ENCODE results near the gene STX5.
"Not testable (repeated sequence)": the region's sequence is repeated elsewhere in the genome, so short reads cannot be mapped to it uniquely, and the experiment has no call there.

Gene STX5

GRCh38 chr11:62854825-62855570, 23.1 kb upstream of the STX5 start:
- DNase-seq (ENCODE audit: low spot score) (no peak), FAIRE-seq (no peak)

GRCh38 chr11:62854013-62854824, 22.4 kb upstream of the STX5 start:
- FAIRE-seq (no peak), DNase-seq (ENCODE audit: low spot score) (no peak)

GRCh38 chr11:62853279-62853965, 21.6 kb upstream of the STX5 start:
- no peak for DNase-seq (ENCODE audit: low spot score)
- no peak for FAIRE-seq

GRCh38 chr11:62852523-62853188, 20.8 kb upstream of the STX5 start:
- FAIRE-seq, result no peak

GRCh38 chr11:62851807-62852522, 20.1 kb upstream of the STX5 start:
- FAIRE-seq, result no peak

More at GRCh38 chr11:62852523-62853188, 20.8 kb upstream of the STX5 start:
- no peak for DNase-seq (ENCODE audit: low spot score)

GRCh38 chr11:62850911-62851806, 19.3 kb upstream of the STX5 start:
- DNase-seq (ENCODE audit: low spot score) (no peak), FAIRE-seq (no peak)

More at GRCh38 chr11:62851807-62852522, 20.1 kb upstream of the STX5 start:
- no peak for DNase-seq (ENCODE audit: low spot score)

- DNase-seq (ENCODE audit: low spot score) (no peak), FAIRE-seq (no peak)
Measured at GRCh38 chr11:62847767-62848314, 16.0 kb upstream of the STX5 start.

GRCh38 chr11:62846177-62846576, 14.3 kb upstream of the STX5 start:
- FAIRE-seq, result no peak

GRCh38 chr11:62844154-62844553, 12.3 kb upstream of the STX5 start:
- no peak for FAIRE-seq

More at GRCh38 chr11:62846177-62846576, 14.3 kb upstream of the STX5 start:
- no peak for DNase-seq (ENCODE audit: low spot score)

GRCh38 chr11:62843466-62843865, 11.6 kb upstream of the STX5 start:
- FAIRE-seq (no peak), DNase-seq (ENCODE audit: low spot score) (no peak)

More at GRCh38 chr11:62844154-62844553, 12.3 kb upstream of the STX5 start:
- DNase-seq (ENCODE audit: low spot score), result no peak

GRCh38 chr11:62842891-62843290, 11.0 kb upstream of the STX5 start:
- not testable (repeated sequence) for DNase-seq (ENCODE audit: low spot score); FAIRE-seq

GRCh38 chr11:62842171-62842741, 10.4 kb upstream of the STX5 start:
- DNase-seq (ENCODE audit: low spot score), result no peak
- FAIRE-seq, result no peak

- peak; percentile 99 for FAIRE-seq
- DNase-seq (ENCODE audit: low spot score), result peak; percentile 92
Measured at GRCh38 chr11:62841361-62842170, 9.7 kb upstream of the STX5 start.

GRCh38 chr11:62840721-62841360, 9.0 kb upstream of the STX5 start:
- FAIRE-seq, result not testable (repeated sequence)
- DNase-seq (ENCODE audit: low spot score), result peak; percentile 21

- DNase-seq (ENCODE audit: low spot score) (peak; percentile 88), FAIRE-seq (no peak)
Measured at GRCh38 chr11:62839050-62839945, 7.4 kb upstream of the STX5 start, which contains the start of gene WDR74. Gene WDR74 (minus strand): TSS chr11:62839590. CDS start chr11:62839570, 20 bp downstream.

- DNase-seq (ENCODE audit: low spot score), result no peak
- FAIRE-seq, result no peak
Measured at GRCh38 chr11:62835336-62835735, 3.5 kb upstream of the STX5 start.
